AG09319 (cell line): Measurements from ENCODE around the gene HPS4.
"Not testable (repeated sequence)": the region's sequence is repeated elsewhere in the genome, so short reads cannot be mapped to it uniquely, and the experiment has no call there.

Experiments
- DNase-seq: peaks from one replicate; pipeline ENCODE4 v3.0.0-alpha.2; 2010; ENCODE audit warnings: low read depth; ENCODE audit errors: extremely low read depth
- TF ChIP-seq, protein P1 (sequence below): IDR thresholded peaks from 2 replicates; pipeline ENCODE4 v1.5.1; 2011; ENCODE audit warnings: low read depth, mild to moderate bottlenecking, inconsistent platforms, low read length, moderate library complexity

Gene HPS4

DNA sequence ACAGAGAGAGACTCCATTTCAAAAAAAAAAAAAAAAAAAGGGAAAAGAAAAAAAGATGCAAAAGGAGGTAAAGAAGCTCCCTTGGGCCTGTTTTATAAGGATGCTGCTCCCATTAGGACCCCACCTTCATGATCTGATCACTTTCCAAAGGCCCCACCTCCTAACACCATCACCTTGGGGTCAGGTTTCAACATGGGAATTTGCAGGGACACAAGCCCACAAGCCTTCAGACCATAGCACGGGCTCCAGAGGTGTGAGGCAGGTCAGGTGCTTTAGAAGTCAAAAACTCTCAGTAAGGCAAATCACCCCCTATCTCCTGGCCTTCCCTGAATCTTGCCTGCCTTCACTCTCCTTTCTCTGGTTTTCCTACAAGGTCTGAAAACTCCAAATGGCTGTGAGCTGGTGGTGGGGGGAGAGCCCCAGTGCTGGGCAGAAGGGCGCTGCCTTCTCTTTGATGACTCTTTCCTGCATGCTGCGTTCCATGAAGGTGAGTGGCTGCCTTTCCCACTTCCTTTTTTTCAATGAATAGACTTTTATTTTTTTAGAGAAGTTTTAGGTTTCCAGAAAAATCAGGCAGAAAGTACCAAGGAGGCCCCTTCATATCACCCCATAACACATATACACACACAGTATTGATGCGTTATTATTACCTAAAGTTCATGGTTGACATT is 41.4 kb downstream of the HPS4 start:
- TF ChIP-seq, protein P1, sequence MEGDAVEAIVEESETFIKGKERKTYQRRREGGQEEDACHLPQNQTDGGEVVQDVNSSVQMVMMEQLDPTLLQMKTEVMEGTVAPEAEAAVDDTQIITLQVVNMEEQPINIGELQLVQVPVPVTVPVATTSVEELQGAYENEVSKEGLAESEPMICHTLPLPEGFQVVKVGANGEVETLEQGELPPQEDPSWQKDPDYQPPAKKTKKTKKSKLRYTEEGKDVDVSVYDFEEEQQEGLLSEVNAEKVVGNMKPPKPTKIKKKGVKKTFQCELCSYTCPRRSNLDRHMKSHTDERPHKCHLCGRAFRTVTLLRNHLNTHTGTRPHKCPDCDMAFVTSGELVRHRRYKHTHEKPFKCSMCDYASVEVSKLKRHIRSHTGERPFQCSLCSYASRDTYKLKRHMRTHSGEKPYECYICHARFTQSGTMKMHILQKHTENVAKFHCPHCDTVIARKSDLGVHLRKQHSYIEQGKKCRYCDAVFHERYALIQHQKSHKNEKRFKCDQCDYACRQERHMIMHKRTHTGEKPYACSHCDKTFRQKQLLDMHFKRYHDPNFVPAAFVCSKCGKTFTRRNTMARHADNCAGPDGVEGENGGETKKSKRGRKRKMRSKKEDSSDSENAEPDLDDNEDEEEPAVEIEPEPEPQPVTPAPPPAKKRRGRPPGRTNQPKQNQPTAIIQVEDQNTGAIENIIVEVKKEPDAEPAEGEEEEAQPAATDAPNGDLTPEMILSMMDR: no peak
- no peak for DNase-seq

DNA sequence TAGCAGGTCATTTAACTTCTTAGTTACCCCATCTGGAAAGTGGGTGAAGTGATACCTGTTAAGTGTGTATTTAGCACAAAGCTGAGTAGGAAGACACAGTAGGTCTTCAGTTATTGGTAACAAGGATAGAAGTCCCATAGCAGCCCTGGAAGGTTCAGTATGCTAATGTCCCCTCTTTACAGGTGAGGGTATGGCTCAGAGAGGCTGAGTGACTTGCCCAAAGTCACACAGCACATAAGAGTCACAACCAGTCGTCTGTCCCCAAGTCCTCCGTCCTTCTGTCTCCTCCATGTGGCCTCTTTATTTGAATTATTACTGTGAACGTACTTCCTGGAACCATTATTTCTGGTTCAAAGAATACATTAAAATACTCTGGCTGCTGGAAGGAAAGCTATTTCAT is 44.0 kb downstream of the HPS4 start:
- TF ChIP-seq, protein P1: no peak

DNA sequence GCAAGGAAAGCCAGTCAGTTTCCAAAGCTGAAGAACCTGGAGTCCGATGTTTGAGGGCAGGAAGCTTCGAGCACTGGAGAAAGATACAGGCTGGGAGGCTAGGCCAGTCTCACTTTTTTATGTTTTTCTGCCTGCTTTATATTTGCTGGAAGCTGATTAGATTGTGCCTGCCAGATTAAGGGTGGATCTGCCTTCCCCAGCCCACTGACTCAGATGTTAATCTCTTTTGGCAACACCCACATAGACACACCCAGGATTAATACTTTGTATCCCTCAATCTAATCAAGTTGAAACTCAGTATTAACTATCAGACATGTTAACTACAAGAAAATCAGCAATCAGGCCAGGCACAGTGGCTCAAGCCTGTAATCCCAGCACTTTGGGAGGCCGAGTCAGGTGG is 44.8 kb downstream of the HPS4 start:
- DNase-seq: not testable (repeated sequence)

More for the DNA sequence above, 44.0 kb downstream of the HPS4 start:
- no peak for DNase-seq

DNA sequence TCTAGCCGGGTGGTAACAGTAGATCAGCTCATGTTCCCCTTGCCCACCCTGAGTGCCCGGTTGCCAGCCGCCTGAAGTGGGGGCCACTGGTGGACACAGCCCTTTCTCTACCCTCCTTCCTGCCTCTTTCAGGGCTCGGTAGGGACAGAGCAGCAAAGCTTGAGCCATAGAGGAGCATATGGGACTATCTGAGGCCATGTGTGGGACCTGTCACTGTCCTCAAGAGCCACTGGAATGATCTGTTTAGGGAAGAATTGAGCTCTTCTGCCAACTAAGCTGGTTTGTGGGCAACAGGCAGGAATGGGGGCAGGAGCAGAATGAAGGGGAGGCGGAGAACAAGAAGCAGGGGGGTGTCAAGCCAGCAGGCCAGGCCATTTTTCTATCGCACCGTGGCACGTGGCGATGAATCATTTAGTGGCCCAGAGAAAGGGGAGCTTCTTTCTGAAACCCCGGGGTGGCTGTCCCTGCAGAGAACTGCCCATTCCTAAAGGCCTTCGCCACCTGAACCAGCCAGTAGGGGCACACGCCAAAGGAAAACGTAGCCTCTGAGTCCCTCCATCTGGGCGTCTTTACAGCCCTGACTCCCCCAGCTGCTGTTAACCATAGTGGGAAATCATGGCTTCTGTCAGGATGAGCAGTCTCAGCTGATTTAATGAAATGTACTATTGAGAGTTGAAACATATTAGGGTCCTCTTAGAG is 45.7 kb downstream of the HPS4 start:
- no peak for DNase-seq
- TF ChIP-seq, protein P1: no peak

DNA sequence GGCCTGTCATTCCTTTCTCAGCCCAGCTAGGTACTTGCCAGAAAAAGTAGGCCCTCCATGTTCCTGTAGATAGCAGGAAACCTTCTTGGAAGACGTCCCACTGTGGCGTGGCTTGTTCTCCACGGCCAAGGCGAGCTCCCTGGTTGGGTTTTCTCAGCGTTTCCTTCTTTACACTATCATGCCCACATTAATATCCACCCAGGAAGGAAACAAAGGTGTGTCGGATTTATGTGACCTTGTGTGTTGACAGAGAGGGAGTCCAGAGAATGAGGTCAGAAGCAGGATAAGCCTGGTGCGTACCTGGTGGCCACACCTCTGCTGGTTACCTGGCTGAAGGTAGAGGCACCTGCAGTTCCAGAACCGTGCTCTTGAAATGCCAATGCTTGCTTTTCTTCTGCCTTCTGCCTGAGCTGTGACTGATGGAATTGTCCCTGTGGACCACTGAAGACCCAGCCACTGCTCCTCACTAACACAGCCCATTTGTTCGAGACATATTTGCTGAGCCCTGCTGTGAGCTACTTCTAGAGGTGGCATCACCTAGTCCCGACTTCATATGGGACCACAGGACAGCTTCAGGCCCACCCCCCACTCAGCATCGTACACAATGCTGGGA is 46.6 kb downstream of the HPS4 start:
- TF ChIP-seq, protein P1: no peak

DNA sequence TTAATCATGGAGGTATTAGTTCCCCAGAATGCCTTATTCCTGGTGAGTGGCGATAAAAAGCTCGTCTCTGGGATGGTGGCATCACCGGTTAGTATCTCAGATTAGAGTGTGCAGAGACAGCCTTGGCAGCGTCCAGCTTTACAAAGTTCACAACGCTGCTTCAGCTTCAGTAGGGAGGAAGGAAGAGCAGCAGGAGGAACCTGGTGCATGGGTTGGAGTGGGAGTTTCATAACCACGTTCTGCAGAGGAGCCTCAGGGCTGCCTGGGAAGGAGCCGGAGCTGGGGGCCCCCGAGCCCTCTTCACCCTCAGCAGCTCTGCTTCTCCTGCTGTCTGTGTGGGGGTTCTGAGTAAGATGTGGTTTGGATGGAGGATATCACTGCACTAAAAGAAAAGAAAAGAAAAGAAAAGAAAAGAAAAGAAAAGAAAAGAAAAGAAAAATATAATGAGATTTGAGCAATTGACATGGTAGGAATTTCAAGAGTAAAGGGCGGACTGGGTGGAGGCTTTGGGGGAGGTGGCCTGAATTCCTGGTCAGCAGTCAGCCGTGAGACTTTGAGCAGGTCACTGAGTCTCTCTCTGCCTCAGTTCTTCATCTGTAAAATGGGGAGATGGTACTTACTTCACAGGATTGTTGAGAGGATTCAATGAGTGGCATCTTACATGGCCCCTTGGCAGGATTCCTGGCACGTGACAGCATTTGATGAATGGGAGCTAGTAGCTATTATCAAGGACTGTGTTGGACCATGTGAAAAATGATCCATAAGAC is 48.1 kb downstream of the HPS4 start:
- TF ChIP-seq, protein P1: no peak

More for the DNA sequence above, 46.6 kb downstream of the HPS4 start:
- no peak for DNase-seq

DNA sequence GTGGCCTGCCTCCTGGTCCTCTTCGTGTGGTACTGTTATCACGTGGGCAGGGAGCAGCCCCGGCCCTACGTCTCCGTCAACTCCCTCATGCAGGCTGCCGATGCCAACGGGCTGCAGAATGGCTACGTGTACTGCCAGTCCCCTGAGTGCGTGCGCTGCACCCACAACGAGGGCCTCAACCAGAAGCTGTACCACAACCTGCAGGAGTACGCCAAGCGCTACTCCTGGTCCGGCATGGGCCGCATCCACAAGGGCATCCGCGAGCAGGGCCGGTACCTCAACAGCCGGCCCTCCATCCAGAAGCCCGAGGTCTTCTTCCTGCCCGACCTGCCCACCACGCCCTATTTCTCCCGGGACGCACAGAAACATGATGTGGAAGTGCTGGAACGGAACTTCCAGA is 49.8 kb downstream of the HPS4 start:
- TF ChIP-seq, protein P1: no peak
- DNase-seq: no peak

More for the DNA sequence above, 48.1 kb downstream of the HPS4 start:
- DNase-seq: no peak
